Measurements from ENCODE around the gene BCAT1. TPM values are rescaled to one million over a fixed set of nuclear protein-coding genes. Genes with fewer than 3 reads are reported as not detected.

Gene BCAT1
- total RNA-seq, 6 experiments from 2014 or later: 0.86 to 6.0 (median 2.7) TPM

GRCh38 chr12:24788886-24789285 lies 160.0 kb downstream of the BCAT1 start:
- 51% methylated on average over 3 of the region's 3 CpGs for WGBS (ENCODE audit: insufficient coverage, low coverage, low lambda C conversion rate, missing lambda C conversion rate)
- peaks cover 0 to 7% (median 0%) of the 10 kb centered on the region in 4 donors for H3K4me1 ChIP-seq
- no peaks in the 10 kb centered on the region for H3K36me3 ChIP-seq
- no peaks in the 10 kb centered on the region for H3K27me3 ChIP-seq
- H3K9me3 ChIP-seq: no peaks in the 10 kb centered on the region
- H3K27ac ChIP-seq: no peak overlapping the region
- H3K4me3 ChIP-seq: no peak overlapping the region
- DNase-seq (no peak), ATAC-seq (no peak)
- intact Hi-C loops (cut with DNase I): no loop called here
- no peak for TF ChIP-seq POLR2A (IDR thresholded peaks at IDR 0.05)
- TF ChIP-seq, protein P1, sequence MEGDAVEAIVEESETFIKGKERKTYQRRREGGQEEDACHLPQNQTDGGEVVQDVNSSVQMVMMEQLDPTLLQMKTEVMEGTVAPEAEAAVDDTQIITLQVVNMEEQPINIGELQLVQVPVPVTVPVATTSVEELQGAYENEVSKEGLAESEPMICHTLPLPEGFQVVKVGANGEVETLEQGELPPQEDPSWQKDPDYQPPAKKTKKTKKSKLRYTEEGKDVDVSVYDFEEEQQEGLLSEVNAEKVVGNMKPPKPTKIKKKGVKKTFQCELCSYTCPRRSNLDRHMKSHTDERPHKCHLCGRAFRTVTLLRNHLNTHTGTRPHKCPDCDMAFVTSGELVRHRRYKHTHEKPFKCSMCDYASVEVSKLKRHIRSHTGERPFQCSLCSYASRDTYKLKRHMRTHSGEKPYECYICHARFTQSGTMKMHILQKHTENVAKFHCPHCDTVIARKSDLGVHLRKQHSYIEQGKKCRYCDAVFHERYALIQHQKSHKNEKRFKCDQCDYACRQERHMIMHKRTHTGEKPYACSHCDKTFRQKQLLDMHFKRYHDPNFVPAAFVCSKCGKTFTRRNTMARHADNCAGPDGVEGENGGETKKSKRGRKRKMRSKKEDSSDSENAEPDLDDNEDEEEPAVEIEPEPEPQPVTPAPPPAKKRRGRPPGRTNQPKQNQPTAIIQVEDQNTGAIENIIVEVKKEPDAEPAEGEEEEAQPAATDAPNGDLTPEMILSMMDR (IDR thresholded peaks at IDR 0.05): no peak

GRCh38 chr12:24780697-24781368 lies 168.1 kb downstream of the BCAT1 start:
- TF ChIP-seq, protein P1 (IDR thresholded peaks at IDR 0.05): peak in 1 of 4 donors; percentile 8
- no peak for TF ChIP-seq POLR2A (IDR thresholded peaks at IDR 0.05)
- Histone ChIP-seq H3K4me1 (no peaks in the 10 kb centered on the region), H3K4me3 (no peak overlapping the region), H3K36me3 (no peaks in the 10 kb centered on the region), H3K27me3 (no peaks in the 10 kb centered on the region), H3K9me3 (no peaks in the 10 kb centered on the region), H3K27ac (no peak overlapping the region)
- intact Hi-C loops (cut with DNase I): no loop called here
- DNase-seq: no peak
- 42% methylated on average over 5 of the region's 5 CpGs for WGBS (ENCODE audit: insufficient coverage, low coverage, low lambda C conversion rate, missing lambda C conversion rate)
- ATAC-seq: no peak

- DNase-seq (no peak), ATAC-seq (peak; percentile 46 to 70 (median 58))
- Histone ChIP-seq H3K4me1 (no peaks in the 10 kb centered on the region), H3K27ac (no peak overlapping the region), H3K36me3 (no peaks in the 10 kb centered on the region), H3K4me3 (no peak overlapping the region), H3K27me3 (no peaks in the 10 kb centered on the region), H3K9me3 (no peaks in the 10 kb centered on the region)
- WGBS (ENCODE audit: insufficient coverage, low coverage, low lambda C conversion rate, missing lambda C conversion rate): 49% methylated on average over 4 of the region's 4 CpGs
- no peak for TF ChIP-seq POLR2A (IDR thresholded peaks at IDR 0.05)
- TF ChIP-seq, protein P1 (IDR thresholded peaks at IDR 0.05): peak; percentile 38 to 42 (median 40)
- intact Hi-C loops (cut with DNase I): no loop called here
These were observed 170.2 kb downstream of the BCAT1 start for GRCh38 chr12:24778486-24779304.

DNA sequence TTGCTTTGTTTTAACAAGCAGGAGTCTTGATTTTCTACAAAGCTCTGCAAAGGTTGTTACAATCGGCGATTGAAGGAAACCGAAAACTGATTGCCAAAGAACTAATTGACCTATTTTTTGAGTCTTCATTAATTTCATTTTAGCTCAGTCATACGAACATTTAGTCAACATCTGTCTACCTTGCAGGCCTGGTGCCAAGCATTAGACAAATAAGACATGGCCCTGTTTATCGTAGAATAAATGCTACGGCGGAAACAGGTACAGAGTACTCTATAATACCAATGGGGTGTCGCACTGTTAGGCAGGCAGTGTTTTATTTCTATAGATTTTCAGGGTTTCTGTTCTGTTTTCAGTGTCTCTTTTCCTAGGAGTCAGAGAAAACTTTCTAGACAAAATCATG lies 171.5 kb downstream of the BCAT1 start:
- no peak overlapping the region for H3K4me3 ChIP-seq
- H3K4me1 ChIP-seq: no peaks in the 10 kb centered on the region
- no peaks in the 10 kb centered on the region for H3K27me3 ChIP-seq
- H3K27ac ChIP-seq: no peak overlapping the region
- WGBS (ENCODE audit: insufficient coverage, low coverage, low lambda C conversion rate, missing lambda C conversion rate): 71% methylated on average over 8 of the region's 8 CpGs
- intact Hi-C loops (cut with DNase I): no loop called here
- no peaks in the 10 kb centered on the region for H3K9me3 ChIP-seq
- H3K36me3 ChIP-seq: no peaks in the 10 kb centered on the region
- DNase-seq (no peak), ATAC-seq (no peak)
- TF ChIP-seq, protein P1 (IDR thresholded peaks at IDR 0.05): no peak
- TF ChIP-seq POLR2A (IDR thresholded peaks at IDR 0.05): no peak
